ENCODE measurements around the gene LRIG1. TPM values are rescaled to one million over a fixed set of nuclear protein-coding genes. Genes with fewer than 3 reads are reported as not detected.

LRIG1 gene
- total and polyA plus RNA-seq, 2 of the 8 experiments (the other 6 are each of a cell fraction or from before 2014, with no cell fraction given), result 78.1 to 88.7 TPM

DNA sequence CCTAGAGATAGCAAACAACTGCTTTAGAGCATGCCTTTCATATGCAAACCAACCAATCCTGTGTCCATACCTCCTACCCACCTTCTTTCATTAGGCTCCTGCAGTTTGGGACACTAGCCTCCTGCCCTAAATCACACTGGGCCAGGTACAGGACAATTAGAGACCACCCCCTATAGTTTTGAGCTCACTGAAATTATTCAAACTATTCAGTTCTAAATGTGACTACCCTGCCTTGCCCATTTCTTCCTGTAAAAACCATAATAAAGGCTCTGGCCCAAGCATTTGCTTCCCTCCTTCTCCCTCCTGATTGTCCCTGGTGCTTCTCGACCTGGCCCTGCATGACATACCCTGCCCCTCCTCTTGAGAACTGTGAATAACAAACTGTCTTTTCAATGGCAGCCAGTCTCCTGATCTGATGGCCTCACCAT, 31.4 kb upstream of the LRIG1 start (continued):
- no peak for TF ChIP-seq BACH1 (IDR thresholded peaks at IDR 0.05; ENCODE audit: low read length)
- TF ChIP-seq, protein P1, sequence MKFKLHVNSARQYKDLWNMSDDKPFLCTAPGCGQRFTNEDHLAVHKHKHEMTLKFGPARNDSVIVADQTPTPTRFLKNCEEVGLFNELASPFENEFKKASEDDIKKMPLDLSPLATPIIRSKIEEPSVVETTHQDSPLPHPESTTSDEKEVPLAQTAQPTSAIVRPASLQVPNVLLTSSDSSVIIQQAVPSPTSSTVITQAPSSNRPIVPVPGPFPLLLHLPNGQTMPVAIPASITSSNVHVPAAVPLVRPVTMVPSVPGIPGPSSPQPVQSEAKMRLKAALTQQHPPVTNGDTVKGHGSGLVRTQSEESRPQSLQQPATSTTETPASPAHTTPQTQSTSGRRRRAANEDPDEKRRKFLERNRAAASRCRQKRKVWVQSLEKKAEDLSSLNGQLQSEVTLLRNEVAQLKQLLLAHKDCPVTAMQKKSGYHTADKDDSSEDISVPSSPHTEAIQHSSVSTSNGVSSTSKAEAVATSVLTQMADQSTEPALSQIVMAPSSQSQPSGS (IDR thresholded peaks at IDR 0.05; ENCODE audit: low read length), result peak; percentile 87
- TF ChIP-seq RBBP5 (IDR thresholded peaks at IDR 0.05; ENCODE audit: borderline replicate concordance, low read depth, low read length), result no peak
- no peak for TF ChIP-seq CHD1 (IDR thresholded peaks at IDR 0.05; ENCODE audit: low read depth, low read length)
- TF ChIP-seq KDM5A (IDR thresholded peaks at IDR 0.05; ENCODE audit: low read length), result no peak
- TF ChIP-seq TAF7 (optimal IDR thresholded peaks at IDR 0.05; ENCODE audit: borderline replicate concordance, low read depth, low read length), result no peak
- TF ChIP-seq TEAD4 (IDR thresholded peaks at IDR 0.05; ENCODE audit: low read depth, low read length), result peak; percentile 77; the same call in 1 of the 2 replicates
- no peak for TF ChIP-seq TAF1 (IDR thresholded peaks at IDR 0.05; ENCODE audit: low read depth, low read length)
- no peak for TF ChIP-seq ATF3 (IDR thresholded peaks at IDR 0.05; ENCODE audit: insufficient read depth, low read depth, low read length)
- no peak for TF ChIP-seq CBX5 (IDR thresholded peaks at IDR 0.05; ENCODE audit: low read depth, low read length)
- TF ChIP-seq ZNF274 (IDR thresholded peaks at IDR 0.05; ENCODE audit: borderline replicate concordance, extremely low read depth, low read length), result peak; percentile 37; the same call in 1 of the 2 replicates
- no peak for TF ChIP-seq SUZ12 (IDR thresholded peaks at IDR 0.05; ENCODE audit: low read length)
- TF ChIP-seq SP2 (IDR thresholded peaks at IDR 0.05; ENCODE audit: low read length), result no peak
- peak; percentile 54 for TF ChIP-seq MAX (IDR thresholded peaks at IDR 0.05)
- TF ChIP-seq CTCF (IDR thresholded peaks at IDR 0.05; ENCODE audit: control extremely low read depth in 1 of 3, insufficient read depth in 1 of 3, low read depth in 1 of 3, low read length in 3 of 3), result no peak
- TF ChIP-seq BCL11A (IDR thresholded peaks at IDR 0.05; ENCODE audit: low read depth in 2 of 2, low read length in 2 of 2), result peak; percentile 38 to 52
- no peak for TF ChIP-seq RFX5 (IDR thresholded peaks at IDR 0.05; ENCODE audit: borderline replicate concordance, low read depth, low read length)
- TF ChIP-seq JUND (IDR thresholded peaks at IDR 0.05; ENCODE audit: low read length), result no peak
- no peak for TF ChIP-seq CBX8 (IDR thresholded peaks at IDR 0.05; ENCODE audit: borderline replicate concordance, low read depth, low read length)
- no peak for TF ChIP-seq SIRT6 (IDR thresholded peaks at IDR 0.05; ENCODE audit: low read length)
- peak; percentile 74 to 83; a peak in 2 of 4 replicates for TF ChIP-seq HDAC2 (IDR thresholded peaks at IDR 0.05; ENCODE audit: borderline replicate concordance in 1 of 2, low read depth in 2 of 2, low read length in 2 of 2)
